GM12878 (cell line): ENCODE results near the gene CYB5R2. TPM values are rescaled to one million over a fixed set of nuclear protein-coding genes. Genes with fewer than 3 reads are reported as not detected.

ENCODE experiments used
- ATAC-seq: fragments of 200-7000 bp; cut with Tn5 transposase; 3 replicates; pipeline ENCODE4 v1.9.1; 2020; ENCODE audit warnings: mild to moderate bottlenecking, moderate library complexity
- BruUV-seq: library from RNA; stranded (reverse); fragments of 400-500 nt; replicated peaks from 2 replicates; lab custom pipeline; 2021; lab: Mats Ljungman, UMichigan
- CTCF ChIA-PET: fragments of 300-600 bp; sonication (Branson Sonifier 250); formaldehyde crosslinking; extraction: SDS; loops from one replicate; lab custom pipeline; 2021; ENCODE audit warnings: inconsistent platforms; lab: Yijun Ruan, JAX
- POLR2A ChIA-PET: fragments of 350-600 bp; formaldehyde crosslinking; extraction: SDS; loops from one replicate; lab custom pipeline; 2021; ENCODE audit warnings: inconsistent platforms; lab: Charles Lee
- RAD21 ChIA-PET: fragments of 300-600 bp; sonication (Branson Sonifier 250); formaldehyde crosslinking; loops from one replicate; lab custom pipeline; 2023; ENCODE audit warnings: antibody characterized with exemption; ENCODE audit not compliant: unreplicated experiment; lab: Charles Lee
- SMC1A ChIA-PET: fragments of 300-600 bp; sonication (Branson Sonifier 250); formaldehyde crosslinking; loops from one replicate; lab custom pipeline; 2023; ENCODE audit not compliant: unreplicated experiment, uncharacterized antibody; lab: Charles Lee
- DNase-seq: peaks from one replicate; pipeline ENCODE4 v3.0.0-alpha.2; 2011; ENCODE audit warnings: low read depth, low spot score
- FAIRE-seq: peaks from 3 replicates; lab custom pipeline; 2011; peaks lifted over from hg19 to GRCh38; lab: Jason Lieb, UNC
- H2AFZ ChIP-seq: 2 replicates; pipeline ENCODE4 v1.6.0; 2011; ENCODE audit warnings: low read depth, low read length, control low read depth; ENCODE audit not compliant: control insufficient read depth
- H3K27ac ChIP-seq: 2 replicates; pipeline ENCODE4 v1.5.1; 2011; ENCODE audit warnings: control low read depth; ENCODE audit not compliant: control insufficient read depth, insufficient read depth
- H3K27me3 ChIP-seq, 2 experiments: replicated peaks in 1 of 2; 2 replicates each; pipeline versions ENCODE4 v1.6.0 to v1.6.1; 2011; ENCODE audit warnings: low read length in 1 of 2; ENCODE audit not compliant: control insufficient read depth in 2 of 2, insufficient read depth in 2 of 2
- H3K36me3 ChIP-seq, 2 experiments: 2 replicates each; pipeline ENCODE4 v1.5.1; 2011; ENCODE audit warnings: low read length in 1 of 2; ENCODE audit not compliant: control insufficient read depth in 2 of 2, insufficient read depth in 2 of 2
- H3K4me1 ChIP-seq: 2 replicates; pipeline ENCODE4 v1.6.1; 2011; ENCODE audit warnings: mild to moderate bottlenecking, low read length, moderate library complexity, mixed read lengths; ENCODE audit not compliant: control insufficient read depth, insufficient read depth
- H3K4me2 ChIP-seq: 2 replicates; pipeline ENCODE4 v1.6.0; 2011; ENCODE audit warnings: control low read depth; ENCODE audit not compliant: control insufficient read depth, insufficient read depth
- H3K4me3 ChIP-seq: fragments of 200-600 bp; sonication (generic); 2 replicates; pipeline ENCODE4 v1.5.1; 2016
- H3K79me2 ChIP-seq: 2 replicates; pipeline ENCODE4 v1.6.0; 2011; ENCODE audit warnings: low read length; ENCODE audit not compliant: control insufficient read depth, insufficient read depth
- H3K9ac ChIP-seq: 2 replicates; pipeline ENCODE4 v1.8.0; 2011; ENCODE audit warnings: low read length, control low read depth, mixed read lengths; ENCODE audit not compliant: control insufficient read depth, insufficient read depth
- H3K9me3 ChIP-seq: replicated peaks from 3 replicates; pipeline ENCODE4 v1.5.1; 2011; ENCODE audit warnings: mild to moderate bottlenecking, low read length; ENCODE audit not compliant: control insufficient read depth, insufficient read depth
- H4K20me1 ChIP-seq: 2 replicates; pipeline ENCODE4 v1.6.0; 2011; ENCODE audit not compliant: control insufficient read depth, insufficient read depth
- ASH2L ChIP-seq: fragments of 300-600, 200-600 bp; sonication (generic); IDR thresholded peaks from 2 replicates; pipeline ENCODE4 v1.6.1; 2017; ENCODE audit warnings: low read depth, mild to moderate bottlenecking, borderline replicate concordance
- ATF3 ChIP-seq: IDR thresholded peaks from 2 replicates; pipeline ENCODE4 v1.6.1; 2011; ENCODE audit warnings: low read depth, mild to moderate bottlenecking, low read length, moderate library complexity, borderline replicate concordance; ENCODE audit errors: extremely low read depth
- CBFB ChIP-seq: IDR thresholded peaks from 2 replicates; pipeline ENCODE4 v1.6.1; 2016; ENCODE audit warnings: antibody characterized with exemption, low read depth
- CHD4 ChIP-seq: fragments of 200-600 bp; sonication (generic); IDR thresholded peaks from 2 replicates; pipeline ENCODE4 v1.6.1; 2016; ENCODE audit warnings: mild to moderate bottlenecking
- CREM ChIP-seq: IDR thresholded peaks from 2 replicates; pipeline ENCODE4 v1.6.1; 2014; ENCODE audit warnings: antibody characterized with exemption, low read depth
- E4F1 ChIP-seq: fragments of 450-650 bp; IDR thresholded peaks from 2 replicates; pipeline ENCODE4 v1.6.1; 2018; ENCODE audit warnings: borderline replicate concordance, mild to moderate bottlenecking; ENCODE audit not compliant: partially characterized antibody
- MYB ChIP-seq: fragments of 150-350 bp; IDR thresholded peaks from 2 replicates; pipeline ENCODE4 v1.6.1; 2014; ENCODE audit warnings: mild to moderate bottlenecking, low read depth, low read length, borderline replicate concordance
- SPI1 ChIP-seq: IDR thresholded peaks from 2 replicates; pipeline ENCODE4 v1.6.1; 2011; ENCODE audit warnings: low read depth, mild to moderate bottlenecking, low read length, moderate library complexity, borderline replicate concordance; ENCODE audit not compliant: insufficient read depth
- ZBTB40 ChIP-seq: fragments of 450-650 bp; IDR thresholded peaks from 2 replicates; pipeline ENCODE4 v1.6.1; 2016; ENCODE audit warnings: mild to moderate bottlenecking, moderate library complexity, borderline replicate concordance
- ZNF384 ChIP-seq: IDR thresholded peaks from 2 replicates; pipeline ENCODE4 v1.6.1; 2012; ENCODE audit warnings: low read depth, mild to moderate bottlenecking, low read length, improper control_type of control experiment, borderline replicate concordance
- WGBS: methylation state at CpG from one replicate; pipeline ENCODE4 v1.1.6; 2016; ENCODE audit warnings: low lambda C conversion rate; ENCODE audit not compliant: insufficient replicate concordance, insufficient coverage; ENCODE audit errors: missing lambda C conversion rate; 5-methylcytosine and 5-hydroxymethylcytosine counted together
- in situ Hi-C: fragments of 300-500 bp; cut with MboI; formaldehyde crosslinking; loops from 9 replicates; pipeline ENCODE4 v1.14.3; 2018; ENCODE audit warnings: mixed read lengths
- intact Hi-C: fragments of 100-400 bp; cut with micrococcal nuclease; formaldehyde crosslinking; loops from one replicate; pipeline ENCODE4 v1.14.2; 2022; ENCODE audit not compliant: unreplicated experiment
- polyA plus RNA-seq, 11 experiments: library from polyadenylated mRNA; depleted of rRNA in 4 of 11; unstranded in 6 of 11; stranded (reverse) in 5 of 11; fragments of >200 nt; fragmentation: Nextera tagmentation in 4 of 11; fragmentation: Illumina TruSeq in 1 of 11; extraction: Ambion mirVana in 4 of 11; extraction: Trizol in 1 of 11; gene quantifications; 1 replicate in 1 of 11; 2 replicates in 10 of 11; pipeline versions ENCODE4 v1.2.1 to v1.2.3, GENCODE V29; 2011 to 2016; ENCODE audit warnings: inconsistent platforms in 2 of 11, missing spikeins in 2 of 11, low read depth in 1 of 11
- total RNA-seq, 4 experiments: library from RNA; depleted of rRNA in 3 of 4; stranded (reverse); fragments of >200 nt in 3 of 4; fragmentation: Illumina TruSeq in 1 of 4; extraction: Trizol in 1 of 4; gene quantifications; 2 replicates each; pipeline versions ENCODE4 v1.2.1 to v1.2.3, GENCODE V29; 2013 to 2021

Gene CYB5R2
- total and polyA plus RNA-seq, 10 of the 15 experiments (the other 5 are each of a cell fraction or from before 2014, with no cell fraction given) = 21.0 to 111 (median 70.4) TPM

- no peak for ATAC-seq
- CTCF ChIA-PET = interaction anchor here (0.7 to 1.8 kb wide), 3 partner anchors 13 to 164 kb away, joined by 3 to 4 read pairs (median 3); partner anchors contain the start of gene PPFIBP2
Measured at GRCh38 chr11:7677071-7677470, 3.8 kb upstream of the CYB5R2 start.

GRCh38 chr11:7675631-7676030, 2.3 kb upstream of the CYB5R2 start:
- POLR2A ChIA-PET = interaction anchor here (2.1 kb wide), 1 partner anchor 9 kb away, joined by 6 read pairs; no protein-coding TSS in a partner anchor
- peaks cover 10% of the 10 kb centered on the region for H3K9me3 ChIP-seq
- SMC1A ChIA-PET = interaction anchor here (1.0 to 2.5 kb wide), 4 partner anchors 12 to 577 kb away, joined by 3 to 9 read pairs (median 4); no protein-coding TSS in a partner anchor
- H3K4me2 ChIP-seq = no peak overlapping the region
- H3K4me1 ChIP-seq = peaks cover 30% of the 10 kb centered on the region
- no peak overlapping the region for H2AFZ ChIP-seq
- no TSS peak for BruUV-seq
- in situ Hi-C loops = no loop called here
- RAD21 ChIA-PET = no interaction called here
- CTCF ChIA-PET = interaction anchor here (1.0 to 1.1 kb wide), 3 partner anchors 9 to 578 kb away, joined by 3 to 5 read pairs (median 5); no protein-coding TSS in a partner anchor
- DNase-seq (no peak), FAIRE-seq (no peak), ATAC-seq (no peak)
- no peak overlapping the region for H3K27ac ChIP-seq
- no peak overlapping the region for H3K9ac ChIP-seq
- 97% methylated on average over 3 of the region's 3 CpGs for WGBS
- peaks cover 2% of the 10 kb centered on the region for H3K79me2 ChIP-seq
- H3K27me3 ChIP-seq = no peaks in the 10 kb centered on the region
- no peaks in the 10 kb centered on the region for H3K36me3 ChIP-seq
- intact Hi-C loops = no loop called here
- no peaks in the 10 kb centered on the region for H4K20me1 ChIP-seq
- no peak overlapping the region for H3K4me3 ChIP-seq
- TF ChIP-seq MYB = no peak
- TF ChIP-seq ATF3 = no peak
- no peak for TF ChIP-seq CBFB
- TF ChIP-seq CHD4 = no peak
- TF ChIP-seq ZBTB40 = no peak
- TF ChIP-seq E4F1 = no peak
- no peak for TF ChIP-seq ZNF384
- no peak for TF ChIP-seq ASH2L

More at GRCh38 chr11:7677071-7677470, 3.8 kb upstream of the CYB5R2 start:
- no peak for FAIRE-seq
- in situ Hi-C loops = no loop called here
- TF ChIP-seq SPI1 (peak; percentile 44; the same call in 1 of the 2 replicates), CREM (no peak)
- ChIA-PET RAD21 (no interaction called here), POLR2A (interaction anchor here (0.9 to 2.1 kb wide), 2 partner anchors 8 to 636 kb away, joined by 3 to 6 read pairs; no protein-coding TSS in a partner anchor), SMC1A (interaction anchor here (0.6 to 2.5 kb wide), 4 partner anchors 10 to 579 kb away, joined by 3 to 9 read pairs (median 3); no protein-coding TSS in a partner anchor)
- WGBS = 83% methylated on average over 5 of the region's 5 CpGs
- H3K79me2 ChIP-seq = peaks cover 2% of the 10 kb centered on the region
- intact Hi-C loops = no loop called here
- no peak overlapping the region for H3K4me3 ChIP-seq
- H3K9ac ChIP-seq = no peak overlapping the region
- no peak overlapping the region for H3K4me2 ChIP-seq
- H3K36me3 ChIP-seq = no peaks in the 10 kb centered on the region
- peaks cover 15% of the 10 kb centered on the region for H3K4me1 ChIP-seq
- no peaks in the 10 kb centered on the region for H3K27me3 ChIP-seq
- DNase-seq = no peak
- no TSS peak for BruUV-seq
- H4K20me1 ChIP-seq = no peaks in the 10 kb centered on the region
- H3K9me3 ChIP-seq = peaks cover 10% of the 10 kb centered on the region
- no peak overlapping the region for H2AFZ ChIP-seq
- H3K27ac ChIP-seq = no peak overlapping the region
